Measurements from ENCODE around the gene IL9.

- TF ChIP-seq CTCF (IDR thresholded peaks at IDR 0.05; ENCODE audit: poor library complexity) = no peak
- no peak for TF ChIP-seq EZH2phosphoT487 (IDR thresholded peaks at IDR 0.05; ENCODE audit: low read depth, severe bottlenecking, unreplicated experiment)
These were observed 43.5 kb downstream of the IL9 start for GRCh38 chr5:135851915-135852845.

All from hepatocyte (in vitro differentiated cells).